HepG2 (cell line): Measurements from ENCODE around the gene CD58. TPM values are rescaled to one million over a fixed set of nuclear protein-coding genes. Genes with fewer than 3 reads are reported as not detected.
A peak's percentile ranks its signal among the peaks of the same experiment; 100 is the strongest.

Source experiments
- ATAC-seq: fragments of 200-7000 bp; cut with Tn5 transposase; 3 replicates; pipeline ENCODE4 v1.9.1; 2020; ENCODE audit warnings: mild to moderate bottlenecking, moderate library complexity
- BruUV-seq: library from RNA; stranded (reverse); fragments of 400-500 nt; replicated peaks from 2 replicates; lab custom pipeline; 2021; lab: Mats Ljungman, UMichigan
- CTCF ChIA-PET: fragments of 300-600 bp; formaldehyde crosslinking; extraction: SDS; loops from one replicate; lab custom pipeline; 2021; ENCODE audit warnings: low total read pairs, inconsistent platforms, low intra/inter-chr PET ratio; lab: Yijun Ruan, JAX
- POLR2A ChIA-PET: fragments of 350-600 bp; sonication (Branson Sonifier 250); formaldehyde crosslinking; loops from one replicate; lab custom pipeline; 2020; ENCODE audit warnings: antibody characterized with exemption, inconsistent platforms; lab: Yijun Ruan, JAX
- DNase-seq: peaks from one replicate; pipeline ENCODE4 v3.0.0-alpha.2; 2015; ENCODE audit warnings: low spot score
- FAIRE-seq: peaks from 3 replicates; lab custom pipeline; 2011; peaks lifted over from hg19 to GRCh38; lab: Jason Lieb, UNC
- H2AFZ ChIP-seq: one replicate; pipeline ENCODE4 v1.6.1; 2011; ENCODE audit warnings: low read length, inconsistent platforms
- H3K27ac ChIP-seq: fragments of 300-600 bp; 3 replicates; pipeline ENCODE4 v1.8.0; 2011; ENCODE audit warnings: mixed run types, mild to moderate bottlenecking, mixed read lengths, low read length, inconsistent platforms; ENCODE audit not compliant: insufficient read depth; ENCODE audit errors: extremely low read length
- H3K27me3 ChIP-seq, 2 experiments: fragments of 200-600 bp in 1 of 2; 2 replicates in 1 of 2; 3 replicates in 1 of 2; pipeline versions ENCODE4 v1.6.0 to v1.8.0; 2011; ENCODE audit warnings: low read length in 2 of 2, mild to moderate bottlenecking in 2 of 2, moderate library complexity in 2 of 2, inconsistent platforms in 1 of 2; ENCODE audit not compliant: insufficient read depth in 2 of 2, control insufficient read depth in 1 of 2
- H3K36me3 ChIP-seq, 2 experiments: fragments of 200-600 bp in 1 of 2; replicated peaks in 1 of 2; 2 replicates in 1 of 2; 3 replicates in 1 of 2; pipeline versions ENCODE4 v1.5.1 to v1.8.0; 2011; ENCODE audit warnings: low read length in 2 of 2, inconsistent platforms in 1 of 2; ENCODE audit not compliant: insufficient read depth in 2 of 2, control insufficient read depth in 1 of 2
- H3K4me1 ChIP-seq: 2 replicates; pipeline ENCODE4 v1.5.1; 2012; ENCODE audit warnings: low read length, inconsistent platforms; ENCODE audit not compliant: insufficient read depth
- H3K4me2 ChIP-seq: 2 replicates; pipeline ENCODE4 v1.6.0; 2011; ENCODE audit warnings: low read depth, low read length, inconsistent platforms
- H3K4me3 ChIP-seq, 3 experiments: fragments of 200-600 bp in 1 of 3; sonication (generic), shearing (Covaris generic) in 1 of 3; replicated peaks in 1 of 3; 2 replicates each; pipeline ENCODE4 v1.5.1; 2011 to 2016; ENCODE audit warnings: low read length in 3 of 3, inconsistent platforms in 2 of 3, low read depth in 2 of 3, mild to moderate bottlenecking in 2 of 3, control low read depth in 1 of 3, mixed read lengths in 1 of 3; ENCODE audit not compliant: insufficient read depth in 1 of 3
- H3K79me2 ChIP-seq: one replicate; pipeline ENCODE4 v1.6.1; 2011; ENCODE audit warnings: low read length, inconsistent platforms; ENCODE audit not compliant: insufficient read depth
- H3K9ac ChIP-seq: 2 replicates; pipeline ENCODE4 v1.6.0; 2011; ENCODE audit warnings: mild to moderate bottlenecking, low read depth, low read length, inconsistent platforms; ENCODE audit not compliant: insufficient read depth
- H3K9me3 ChIP-seq: 2 replicates; pipeline ENCODE4 v1.5.1; 2012; ENCODE audit warnings: mild to moderate bottlenecking, low read length
- H4K20me1 ChIP-seq: 2 replicates; pipeline ENCODE4 v1.6.0; 2011; ENCODE audit warnings: inconsistent platforms, mild to moderate bottlenecking, low read length, moderate library complexity; ENCODE audit not compliant: insufficient read depth
- ARNT ChIP-seq: fragments of 450-650 bp; IDR thresholded peaks from 2 replicates; pipeline ENCODE4 v1.6.1; 2017
- BRCA1 ChIP-seq: sonication (generic); formaldehyde crosslinking; IDR thresholded peaks from 2 replicates; pipeline ENCODE4 v1.4.0; 2020; ENCODE audit warnings: missing genetic modification reagents
- FOXJ3 ChIP-seq: sonication (generic); formaldehyde crosslinking; IDR thresholded peaks from 2 replicates; pipeline ENCODE4 v1.4.0; 2020; ENCODE audit warnings: missing genetic modification reagents, mild to moderate bottlenecking, borderline replicate concordance
- GTF2F1 ChIP-seq: fragments of 150-350 bp; IDR thresholded peaks from 2 replicates; pipeline ENCODE4 v1.6.1; 2014; ENCODE audit warnings: low read length
- MAFF ChIP-seq: IDR thresholded peaks from 2 replicates; pipeline ENCODE4 v1.6.1; 2011; ENCODE audit warnings: low read depth, low read length, improper control_type of control experiment
- MTA1 ChIP-seq: sonication (generic); formaldehyde crosslinking; IDR thresholded peaks from 2 replicates; pipeline ENCODE4 v1.4.0; 2020; ENCODE audit warnings: missing genetic modification reagents, mild to moderate bottlenecking, borderline replicate concordance
- MTF1 ChIP-seq: sonication (generic); formaldehyde crosslinking; IDR thresholded peaks from 2 replicates; pipeline ENCODE4 v1.5.0; 2020; ENCODE audit warnings: missing genetic modification reagents
- NCOA2 ChIP-seq: sonication (generic); formaldehyde crosslinking; IDR thresholded peaks from 2 replicates; pipeline ENCODE4 v1.8.0; 2022; ENCODE audit warnings: inconsistent platforms
- PCBP2 ChIP-seq: fragments of 200-400 bp; formaldehyde crosslinking; optimal IDR thresholded peaks from 2 replicates; pipeline ENCODE3; 2018; ENCODE audit warnings: low read length, low read depth; ENCODE audit not compliant: poor library complexity, severe bottlenecking
- SATB2 ChIP-seq: sonication (generic); formaldehyde crosslinking; IDR thresholded peaks from 2 replicates; pipeline ENCODE4 v1.5.0; 2020; ENCODE audit warnings: missing genetic modification reagents
- SCMH1 ChIP-seq: sonication (generic); formaldehyde crosslinking; IDR thresholded peaks from 2 replicates; pipeline ENCODE4 v1.9.0; 2021; ENCODE audit warnings: missing genetic modification reagents, mild to moderate bottlenecking, borderline replicate concordance
- SKI ChIP-seq: fragments of 450-650 bp; IDR thresholded peaks from one replicate; pipeline ENCODE4 v1.6.1; 2018; ENCODE audit warnings: mild to moderate bottlenecking; ENCODE audit not compliant: partially characterized antibody
- ZFP37 ChIP-seq: sonication (generic); formaldehyde crosslinking; IDR thresholded peaks from 2 replicates; pipeline ENCODE4 v1.4.0; 2020; ENCODE audit warnings: missing genetic modification reagents, borderline replicate concordance
- ZNF660 ChIP-seq: sonication (generic); formaldehyde crosslinking; IDR thresholded peaks from 2 replicates; pipeline ENCODE4 v1.5.1; 2020; ENCODE audit warnings: mild to moderate bottlenecking, low read depth, missing genetic modification reagents, borderline replicate concordance
- ZNF780A ChIP-seq: sonication (generic); formaldehyde crosslinking; IDR thresholded peaks from 2 replicates; pipeline ENCODE4 v1.8.0; 2022; ENCODE audit warnings: mild to moderate bottlenecking, missing genetic modification reagents, moderate library complexity
- ZNF83 ChIP-seq: sonication (generic); formaldehyde crosslinking; IDR thresholded peaks from 2 replicates; pipeline ENCODE4 v1.4.0; 2020; ENCODE audit warnings: missing genetic modification reagents, mild to moderate bottlenecking, borderline replicate concordance
- WGBS: methylation state at CpG from one replicate; pipeline ENCODE4 v1.1.6; 2017; ENCODE audit warnings: low lambda C conversion rate; 5-methylcytosine and 5-hydroxymethylcytosine counted together
- in situ Hi-C: cut with HindIII; loops from 2 replicates; pipeline ENCODE4 v1.10.0; 2017; ENCODE audit warnings: low pct_unique_long_range_greater_than_20kb; ENCODE audit not compliant: extremely low pct_ligation_motif_present
- intact Hi-C: fragments of 100-400 bp; cut with micrococcal nuclease; formaldehyde crosslinking; loops from one replicate; pipeline ENCODE4 v1.10.0; 2022; ENCODE audit not compliant: unreplicated experiment
- polyA plus RNA-seq, 8 experiments: library from polyadenylated mRNA; depleted of rRNA in 3 of 8; stranded (reverse) in 7 of 8; unstranded in 1 of 8; fragments of >200 nt; fragmentation: Illumina TruSeq in 4 of 8; extraction: Trizol in 4 of 8; gene quantifications; 2 replicates each; pipeline versions ENCODE4 v1.2.1 to v1.2.3, GENCODE V29; 2011 to 2016; ENCODE audit warnings: low read depth in 4 of 8, missing spikeins in 1 of 8, mixed read lengths in 1 of 8; ENCODE audit not compliant: insufficient read depth in 1 of 8
- total RNA-seq, 5 experiments: library from RNA; depleted of rRNA; stranded (reverse); fragments of >200 nt; fragmentation: Illumina TruSeq; extraction: Trizol; gene quantifications; 2 replicates each; pipeline ENCODE4 v1.2.3, GENCODE V29; 2016; ENCODE audit warnings: low read depth in 1 of 5

The CD58 gene
- total and polyA plus RNA-seq, 2 of the 13 experiments (the other 11 are each of a cell fraction or from before 2014, with no cell fraction given), result 9.4 to 13.5 TPM

- no peak for TF ChIP-seq PCBP2
- no peak for TF ChIP-seq SCMH1
- TF ChIP-seq FOXJ3 (CRISPR knock-in tag), result no peak
- no peak for TF ChIP-seq SKI
- no peak for TF ChIP-seq GTF2F1
- TF ChIP-seq MTA1 (CRISPR knock-in tag), result no peak
- no peak for TF ChIP-seq NCOA2
- TF ChIP-seq MAFF, result no peak
- TF ChIP-seq ZNF83 (CRISPR knock-in tag), result no peak
- no peak for TF ChIP-seq ZNF660 (CRISPR knock-in tag)
- TF ChIP-seq SATB2 (CRISPR knock-in tag), result no peak
- TF ChIP-seq ZNF780A, result no peak
- no peak for TF ChIP-seq ZFP37 (CRISPR knock-in tag)
- no peak for TF ChIP-seq ARNT
- TF ChIP-seq MTF1 (CRISPR knock-in tag), result no peak
- no peak for TF ChIP-seq BRCA1
- TF ChIP-seq, all 625 proteins: peak for 0
- Histone ChIP-seq H3K36me3 (peaks cover 4 to 16% of the 10 kb centered on the region in 2 experiments), H3K9me3 (no peaks in the 10 kb centered on the region), H2AFZ (no peak overlapping the region), H3K27ac (peak overlapping the region; percentile 10), H3K9ac (no peak overlapping the region), H3K79me2 (peaks cover 29% of the 10 kb centered on the region), H3K27me3 (no peaks in the 10 kb centered on the region), H3K4me3 (no peak overlapping the region), H3K4me2 (no peak overlapping the region), H4K20me1 (peaks cover 16% of the 10 kb centered on the region), H3K4me1 (peaks cover 47% of the 10 kb centered on the region)
- in situ Hi-C loops, result no loop called here
- DNase-seq, result no peak
- intact Hi-C loops, result no loop called here
- BruUV-seq, result no TSS peak
- FAIRE-seq, result no peak
- CTCF ChIA-PET, result no interaction called here
- POLR2A ChIA-PET, result no interaction called here
- no peak for ATAC-seq
- 92% methylated on average over 4 of the region's 4 CpGs for WGBS
These were observed 60.5 kb downstream of the CD58 start for GRCh38 chr1:116510361-116510760.
